NCI-H2029 (cell line): Measurements from ENCODE around the gene SULT1C4.

Experiments
- DNase-seq: peaks from one replicate; lab custom pipeline; 2025; lab: John Stamatoyannopoulos, UW

The SULT1C4 gene

GRCh38 chr2:108370080-108370479, 7.7 kb upstream of the SULT1C4 start:
- DNase-seq, result no peak

DNA sequence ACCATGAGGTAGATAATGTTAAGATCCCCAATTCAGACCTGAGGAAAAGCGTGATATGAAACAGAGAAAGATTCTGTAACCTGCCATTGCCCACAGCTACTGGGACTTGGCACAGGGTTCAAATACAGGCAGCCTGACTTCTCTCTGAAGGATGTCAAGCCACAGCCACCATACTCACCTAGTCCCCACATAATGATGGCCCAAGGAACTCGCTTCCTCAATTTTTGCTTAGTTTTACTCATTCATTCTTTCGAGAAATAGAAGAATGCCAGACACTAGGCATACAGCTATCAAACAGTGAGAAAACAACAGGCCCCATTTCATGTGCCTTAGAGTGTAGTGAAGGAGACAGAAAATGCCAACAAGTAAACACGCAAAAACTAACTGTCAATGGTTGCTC, 980 bp upstream of the SULT1C4 start:
- DNase-seq, result no peak

- no peak for DNase-seq
These were observed 353 bp upstream of the SULT1C4 start for GRCh38 chr2:108377401-108377800.

- no peak for DNase-seq
These were observed 1.1 kb downstream of the SULT1C4 start for GRCh38 chr2:108378851-108379250.

- DNase-seq, result no peak
These were observed 4.4 kb downstream of the SULT1C4 start for GRCh38 chr2:108382196-108382595.

GRCh38 chr2:108383146-108383830, 5.5 kb downstream of the SULT1C4 start:
- no peak for DNase-seq

DNA sequence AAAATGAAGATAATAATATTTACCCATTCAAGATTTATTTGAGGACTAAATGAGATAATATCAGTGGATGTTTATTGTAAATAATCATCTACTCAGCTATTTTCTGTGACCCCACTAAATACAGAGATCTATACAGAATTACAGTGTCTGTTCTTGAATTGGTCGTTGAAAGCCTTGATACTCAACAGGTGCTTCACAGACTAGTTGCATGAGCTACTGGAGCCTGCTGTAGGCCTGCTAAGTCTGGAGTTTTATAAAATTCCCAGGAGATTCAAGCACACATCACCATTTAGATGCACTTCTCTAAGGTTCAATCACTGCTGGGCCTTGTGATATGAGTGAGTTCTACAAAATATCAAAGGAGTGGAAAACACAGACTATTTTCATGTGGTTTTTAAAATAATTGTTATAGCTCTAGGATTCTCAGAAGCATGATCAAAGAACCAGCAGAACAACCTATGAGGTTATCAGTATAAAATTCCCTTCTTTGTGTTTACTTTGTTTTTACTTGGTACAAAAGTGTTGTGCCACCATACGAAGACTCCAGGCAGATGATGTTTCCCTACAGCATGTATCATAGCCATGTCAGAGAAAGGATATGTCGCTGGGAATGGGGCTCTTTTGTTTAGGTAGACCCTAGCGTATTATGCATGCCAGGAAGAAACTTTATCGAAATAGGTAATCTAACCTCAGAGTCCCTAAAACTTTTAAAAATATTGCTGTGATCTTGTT, 7.1 kb downstream of the SULT1C4 start:
- DNase-seq, result no peak

GRCh38 chr2:108385411-108386071, 7.8 kb downstream of the SULT1C4 start:
- no peak for DNase-seq

GRCh38 chr2:108388045-108388444, 10.3 kb downstream of the SULT1C4 start:
- DNase-seq, result no peak

DNA sequence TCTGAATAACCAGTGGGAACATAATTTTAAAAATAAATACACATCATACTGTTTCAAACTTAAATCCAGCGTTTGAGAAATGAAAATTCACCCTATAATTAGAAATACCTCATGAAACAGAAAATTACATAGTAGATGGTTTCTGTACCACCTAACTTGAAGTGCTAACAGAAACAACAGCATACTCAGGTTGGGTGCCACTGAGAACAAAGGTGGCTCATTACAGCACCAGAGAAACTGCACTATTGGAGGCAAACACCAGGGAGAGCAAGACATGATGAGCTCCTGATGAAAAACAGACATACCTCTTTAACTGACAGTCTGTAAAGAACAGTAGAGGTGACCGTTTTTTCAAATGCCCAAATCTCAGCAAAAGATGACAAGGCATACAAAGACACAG, 12.6 kb downstream of the SULT1C4 start:
- no peak for DNase-seq

- DNase-seq, result no peak
These were observed 14.3 kb downstream of the SULT1C4 start for GRCh38 chr2:108392029-108392428.

DNA sequence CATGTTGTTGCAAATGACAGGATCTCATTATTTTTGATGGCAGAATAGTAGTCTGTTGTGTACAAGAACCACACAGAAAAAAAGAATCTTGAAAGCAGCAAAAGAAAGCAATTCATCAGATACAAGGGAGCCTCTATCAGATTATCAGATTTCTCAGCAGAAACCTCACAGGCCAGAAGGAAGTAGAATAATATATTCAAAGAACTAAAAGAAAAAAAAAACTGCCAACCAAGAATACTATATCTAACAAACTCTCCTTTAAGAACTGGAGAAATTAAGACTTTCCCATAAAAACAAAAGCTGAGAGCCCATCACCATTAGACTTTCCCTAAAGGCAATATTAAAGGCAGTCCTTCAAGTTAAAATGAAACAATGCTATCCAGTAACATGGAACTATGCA, 15.4 kb downstream of the SULT1C4 start:
- no peak for DNase-seq

DNA sequence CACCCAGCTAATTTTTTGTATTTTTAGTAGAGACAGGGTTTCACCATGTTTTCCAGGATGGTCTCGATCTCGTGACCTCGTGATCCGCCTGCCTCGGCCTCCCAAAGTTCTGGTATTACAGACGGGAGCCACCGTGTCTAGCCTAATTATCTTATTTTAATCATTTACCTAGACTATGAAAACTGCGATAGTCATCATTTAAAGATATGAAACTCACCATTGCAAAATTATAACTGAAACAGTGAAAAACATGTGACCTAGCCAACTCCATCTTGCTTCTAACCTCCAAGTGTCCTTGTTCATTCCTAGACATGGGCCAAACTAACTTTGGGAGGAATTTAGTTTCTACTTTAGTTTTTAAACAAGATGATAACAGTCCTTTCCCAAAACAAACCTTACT, 17.4 kb downstream of the SULT1C4 start:
- no peak for DNase-seq

DNA sequence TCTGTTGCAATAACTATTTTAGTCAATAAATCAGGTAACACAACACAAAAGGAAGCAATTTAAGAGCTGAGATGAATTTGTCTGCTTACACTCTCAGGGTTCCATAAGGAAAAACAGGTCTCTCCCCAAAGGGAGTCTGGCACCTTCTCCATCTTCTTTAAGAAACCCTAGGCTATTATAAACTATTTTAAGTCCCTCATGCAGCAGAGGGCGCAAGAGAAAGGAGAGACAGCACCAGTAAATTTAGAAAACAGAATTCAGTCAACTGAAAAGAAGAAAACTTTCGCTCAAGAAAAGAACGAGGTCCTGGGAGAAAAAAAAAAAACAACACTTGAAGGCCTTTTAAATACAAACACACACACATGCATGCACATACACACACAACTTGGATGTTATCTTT, 19.1 kb downstream of the SULT1C4 start:
- DNase-seq, result no peak

DNA sequence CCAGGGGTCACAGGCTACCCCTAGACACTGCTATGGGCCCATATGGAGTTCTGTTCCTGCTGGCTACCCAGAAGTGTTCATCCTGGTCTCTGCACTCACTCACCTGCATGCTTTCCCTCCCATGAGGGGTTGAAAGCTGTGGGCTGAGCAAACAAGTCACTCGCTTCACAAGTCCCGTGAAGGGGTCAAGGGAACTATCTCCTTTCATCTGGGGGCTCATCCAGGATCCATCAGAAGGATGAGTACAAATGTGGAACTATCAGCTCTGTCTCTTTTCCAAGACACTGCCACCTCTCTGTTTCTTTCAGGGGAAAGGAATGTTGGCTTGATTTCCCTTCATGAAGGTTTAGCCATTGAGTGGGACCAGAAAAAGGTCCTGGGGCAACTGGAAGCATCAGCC, 21.7 kb downstream of the SULT1C4 start:
- DNase-seq, result no peak

DNA sequence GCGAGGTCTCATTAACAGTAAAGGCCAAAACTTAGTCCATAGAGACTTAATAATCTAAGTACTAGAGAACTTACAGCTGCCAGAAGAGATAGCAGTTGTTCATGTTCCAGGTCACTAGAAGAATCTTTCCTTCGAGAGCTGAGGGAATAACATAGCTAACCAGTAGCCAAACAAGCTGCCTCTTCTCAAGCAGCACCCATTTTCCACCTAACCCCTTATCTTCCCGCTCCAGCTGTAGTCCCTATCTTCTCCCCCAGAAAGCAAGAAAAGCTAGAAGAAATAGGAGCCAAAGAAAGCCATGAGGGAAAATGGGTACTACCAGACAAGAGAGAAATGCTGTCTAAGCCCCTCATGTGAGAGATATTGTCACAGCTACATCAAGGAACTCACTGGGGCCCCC, 24.0 kb downstream of the SULT1C4 start:
- no peak for DNase-seq

- DNase-seq, result no peak
These were observed 25.7 kb downstream of the SULT1C4 start for GRCh38 chr2:108403494-108403893.

DNA sequence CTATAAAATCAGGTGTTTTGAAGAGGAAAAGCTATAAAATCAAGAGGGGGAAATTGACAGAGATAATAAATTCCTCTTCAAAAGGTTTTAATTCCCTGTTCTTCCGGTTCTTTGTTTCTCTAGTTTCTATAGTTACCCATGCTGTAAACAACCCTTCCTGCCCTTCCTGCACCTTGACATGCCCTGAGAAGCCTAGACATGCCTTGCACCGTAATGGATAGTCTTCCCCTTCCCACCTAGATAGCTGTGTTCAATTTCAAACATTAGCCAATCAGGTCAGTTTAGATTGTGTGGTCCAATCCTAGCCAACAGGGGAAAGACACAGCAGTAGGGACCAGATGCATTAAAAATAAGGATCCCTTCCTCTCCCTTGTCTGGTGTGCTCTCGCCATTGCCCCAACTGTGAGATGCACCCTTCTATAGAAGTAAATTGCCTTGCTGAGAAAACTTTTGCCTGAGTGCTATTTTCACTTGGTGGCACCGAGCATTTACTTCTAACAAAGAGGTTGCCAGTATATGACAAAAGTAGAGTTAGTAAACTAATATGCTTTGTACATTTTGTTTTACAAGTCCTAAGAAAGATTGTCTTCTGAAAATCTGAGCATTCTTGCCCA, 27.1 kb downstream of the SULT1C4 start:
- DNase-seq, result no peak

DNA sequence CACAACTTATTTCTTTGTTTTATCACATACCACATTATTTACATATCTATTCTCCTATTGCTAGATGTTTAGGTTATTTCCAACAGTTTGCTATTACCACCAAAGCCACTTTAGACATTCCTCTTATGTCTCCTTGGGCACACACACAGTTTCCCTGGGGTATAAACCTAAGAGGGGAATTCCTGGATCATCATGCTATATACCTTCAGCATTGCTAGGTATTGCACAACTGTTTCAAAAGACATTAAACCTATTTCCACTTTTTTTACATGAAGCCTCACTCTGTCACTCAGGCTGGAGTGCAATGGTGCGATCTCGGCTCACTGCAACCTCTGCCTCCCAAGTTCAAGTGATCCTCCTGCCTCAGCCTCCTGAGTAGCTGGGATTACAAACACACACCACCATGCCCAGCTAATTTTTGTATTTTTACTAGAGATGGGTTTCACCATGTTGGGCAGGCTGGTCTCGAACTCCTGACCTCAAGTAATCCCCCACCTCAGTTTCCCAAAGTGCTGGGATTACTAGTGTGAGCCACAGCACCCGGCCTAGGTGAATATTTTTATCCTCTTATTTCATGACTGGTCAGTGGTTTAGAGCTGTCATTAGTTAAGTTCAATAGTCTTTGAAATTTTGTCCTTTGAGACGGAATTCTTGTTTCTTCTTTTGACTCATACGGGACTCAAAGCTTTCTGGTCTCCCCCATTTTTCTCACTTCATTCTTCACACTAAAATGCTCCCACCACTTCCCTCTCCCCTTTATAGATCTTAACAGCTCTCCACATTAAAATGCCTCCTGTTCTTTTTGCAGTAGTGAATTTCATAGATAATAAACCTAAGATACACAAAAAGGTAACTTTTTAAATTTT, 30.3 kb downstream of the SULT1C4 start:
- no peak for DNase-seq

- no peak for DNase-seq
These were observed 32.0 kb downstream of the SULT1C4 start for GRCh38 chr2:108409768-108410167.

- no peak for DNase-seq
These were observed 35.4 kb downstream of the SULT1C4 start for GRCh38 chr2:108412995-108413710.
